Stimulated activated CD8-positive, alpha-beta memory T cell treated with anti-CD3 and anti-CD28 coated beads, Interleukin-2, amount 100 ng/mL, for 48 hours (primary cell): ENCODE results near the gene TMEM33.

Experiments used
- DNase-seq, 2 donors: peaks; one replicate each; pipeline ENCODE4 v3.0.0-alpha.2; 2020; ENCODE audit warnings: low read depth in 2 of 2

The TMEM33 gene

DNA sequence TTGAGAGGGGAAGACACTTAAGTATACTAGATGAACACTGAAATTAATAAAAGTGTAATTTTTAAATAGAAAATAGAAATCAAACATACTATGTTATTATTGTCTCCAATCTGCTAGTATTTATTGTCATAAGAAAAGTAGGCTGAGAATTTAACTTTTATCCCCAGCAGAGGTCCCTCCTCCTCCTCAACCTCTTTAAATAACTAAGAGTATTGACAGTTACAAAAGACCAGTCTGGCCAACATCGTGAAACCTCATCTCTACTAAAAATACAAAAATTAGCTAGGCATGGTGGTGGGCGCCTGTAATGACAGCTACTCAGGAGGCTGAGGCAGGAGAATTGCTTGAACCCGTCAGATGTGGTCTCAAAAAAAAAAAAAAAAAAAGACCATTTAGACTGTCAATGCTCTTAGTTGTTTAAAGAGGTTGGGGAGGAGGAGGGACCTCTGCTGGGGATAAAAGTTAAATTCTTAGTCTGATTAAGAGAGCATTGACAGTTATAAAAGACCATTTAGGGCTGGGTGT, 59.3 kb downstream of the TMEM33 start:
- DNase-seq: no peak

DNA sequence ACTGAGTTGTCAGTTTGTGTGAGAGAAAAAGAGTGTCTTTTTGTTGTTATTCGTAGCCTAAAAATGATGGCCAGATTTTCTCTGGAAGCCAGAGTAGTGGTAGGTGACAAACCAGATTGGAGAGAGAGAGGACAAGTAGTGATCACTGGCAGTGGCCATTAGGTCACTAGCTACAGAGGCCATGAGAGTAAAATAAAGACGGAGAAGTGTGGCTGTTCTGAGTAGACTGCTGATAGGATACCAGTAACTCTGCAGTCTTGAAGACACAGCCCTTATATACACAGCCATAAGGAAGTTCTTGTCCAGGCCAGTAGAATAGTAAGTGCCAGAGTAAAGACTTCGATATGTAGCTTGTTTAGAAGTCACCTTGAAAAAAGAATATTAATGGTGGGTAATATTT, 62.8 kb downstream of the TMEM33 start:
- DNase-seq: no peak

DNA sequence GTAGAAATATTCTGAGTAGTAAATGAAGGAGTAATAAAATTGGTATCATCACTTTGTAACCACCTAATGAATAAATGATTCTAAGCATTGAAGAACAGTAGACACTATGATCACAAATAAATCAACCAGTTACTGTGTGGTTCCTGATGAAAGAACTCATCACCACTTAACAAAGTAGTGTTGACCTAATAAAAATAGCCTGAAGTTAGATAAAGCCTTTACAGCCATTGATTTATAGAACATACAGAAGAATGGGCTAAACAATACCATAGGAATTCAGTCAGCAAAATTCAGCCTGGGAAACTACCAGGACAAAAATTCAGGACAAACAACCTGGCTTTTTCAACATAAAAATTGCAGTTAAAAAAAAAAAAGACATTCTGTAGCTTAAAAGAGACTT, 64.1 kb downstream of the TMEM33 start:
- no peak for DNase-seq

- no peak for DNase-seq
Observed at GRCh38 chr4:42008011-42008786, 73.0 kb downstream of the TMEM33 start.
